ENCODE results near the gene RNF103.
A peak's percentile ranks its signal among the peaks of the same experiment; 100 is the strongest.

RNF103 gene

DNA sequence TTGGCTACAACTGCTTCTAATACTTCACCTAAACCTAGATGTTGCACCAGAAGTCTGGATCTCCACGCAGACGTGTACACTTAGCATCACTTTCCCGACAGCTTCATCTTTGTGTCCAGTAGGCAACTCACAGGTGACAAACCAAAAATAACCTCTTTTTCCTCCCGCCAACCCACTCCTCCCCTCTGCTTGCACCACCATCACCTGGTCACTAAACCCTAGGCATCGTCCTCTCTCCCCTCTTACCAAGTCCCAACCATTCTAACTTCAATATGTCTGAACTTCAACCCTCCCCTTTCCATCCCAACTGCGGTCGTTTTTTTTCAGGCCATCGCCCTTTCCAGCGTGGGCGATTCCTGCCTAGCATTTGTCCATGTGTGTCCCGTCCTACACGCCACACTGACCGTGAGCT is 60.0 kb downstream of the RNF103 start:
- DNase-seq: no peak

GRCh38 chr2:86562922-86563649 is 60.6 kb downstream of the RNF103 start, which contains the start of gene CHMP3:
Gene CHMP3 (minus strand): TSS chr2:86563443. CDS start chr2:86563348, 95 bp downstream.
- peak; percentile 96 for DNase-seq

GRCh38 chr2:86562485-86562921 is 61.2 kb downstream of the RNF103 start:
- DNase-seq: no peak

GRCh38 chr2:86557836-86558235 is 65.8 kb downstream of the RNF103 start:
- no peak for DNase-seq

DNA sequence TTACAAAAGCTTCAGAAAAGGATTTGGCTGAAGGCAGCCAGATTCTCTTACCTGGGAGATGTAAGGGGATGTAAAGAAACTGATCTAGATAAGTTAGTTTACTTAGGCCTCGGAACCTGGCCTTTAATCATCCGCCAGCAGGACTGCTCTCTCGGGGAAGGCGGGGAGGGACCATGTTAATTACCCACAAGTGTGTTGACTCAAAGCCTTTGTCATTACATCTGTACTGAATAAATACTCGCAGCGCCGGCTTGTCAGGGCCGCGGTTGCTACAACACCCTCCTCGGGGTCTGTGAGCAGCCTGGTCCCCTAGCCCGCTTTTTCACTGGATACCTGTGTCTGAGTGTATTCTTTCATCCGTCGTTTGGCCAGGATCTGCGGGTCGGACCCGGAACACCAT is 67.2 kb downstream of the RNF103 start:
- no peak for DNase-seq
